Natural killer cell (primary cell): ENCODE data around the gene C17orf114.
A peak's percentile ranks its signal among the peaks of the same experiment; 100 is the strongest.

Source experiments
- ATAC-seq, 3 donors: fragments of 150-1000 bp in 2 of 3; fragments of 200-7000 bp in 1 of 3; cut with Tn5 transposase; 1 replicate in 1 of 3; 2 replicates in 2 of 3; pipeline ENCODE4 v1.10.0; 2021; ENCODE audit warnings: mild to moderate bottlenecking in 2 of 3, moderate library complexity in 2 of 3
- DNase-seq, 2 donors: peaks; one replicate each; pipeline versions ENCODE4 v3.0.0 to v3.0.0-alpha.2; 2013 to 2021; ENCODE audit warnings: mixed read lengths in 1 of 2
- H3K27ac ChIP-seq: one replicate; pipeline ENCODE4 v1.5.1; 2013; ENCODE audit warnings: mild to moderate bottlenecking, low read length
- H3K27me3 ChIP-seq: one replicate; pipeline ENCODE4 v1.6.1; 2013; ENCODE audit warnings: low read length; ENCODE audit not compliant: control insufficient read depth, insufficient read depth
- H3K36me3 ChIP-seq: one replicate; pipeline ENCODE4 v1.6.1; 2013; ENCODE audit warnings: low read length; ENCODE audit not compliant: control insufficient read depth, insufficient read depth
- H3K4me1 ChIP-seq: one replicate; pipeline ENCODE4 v1.6.1; 2013; ENCODE audit warnings: low read length; ENCODE audit not compliant: control insufficient read depth, insufficient read depth
- H3K4me3 ChIP-seq: one replicate; pipeline ENCODE4 v1.5.1; 2013; ENCODE audit warnings: low read length
- H3K9me3 ChIP-seq: one replicate; pipeline ENCODE4 v1.6.1; 2013; ENCODE audit warnings: low read length; ENCODE audit not compliant: control insufficient read depth, insufficient read depth
- H3K27ac Mint-ChIP-seq, 2 donors: one replicate each; pipeline ENCODE4 v1.8.0; 2022; ENCODE audit warnings: mild to moderate bottlenecking in 2 of 2, mixed read lengths in 2 of 2, moderate library complexity in 1 of 2
- H3K27me3 Mint-ChIP-seq, 2 donors: one replicate each; pipeline ENCODE4 v1.8.0; 2022; ENCODE audit warnings: low read depth in 2 of 2, mixed read lengths in 2 of 2
- H3K36me3 Mint-ChIP-seq: one replicate; pipeline ENCODE4 v1.8.0; 2022; ENCODE audit warnings: mixed read lengths
- H3K4me1 Mint-ChIP-seq, 2 donors: one replicate each; pipeline ENCODE4 v1.8.0; 2022; ENCODE audit warnings: mixed read lengths in 2 of 2
- H3K4me3 Mint-ChIP-seq: one replicate; pipeline ENCODE4 v1.8.0; 2022; ENCODE audit warnings: mild to moderate bottlenecking, moderate library complexity, mixed read lengths
- H3K9me3 Mint-ChIP-seq, 2 donors: one replicate each; pipeline ENCODE4 v1.8.0; 2022; ENCODE audit warnings: mixed read lengths in 2 of 2
- WGBS: methylation state at CpG from one replicate; pipeline ENCODE4 v1.1.7; 2013; ENCODE audit warnings: missing lambda C conversion rate; ENCODE audit not compliant: insufficient coverage; 5-methylcytosine and 5-hydroxymethylcytosine counted together
- intact Hi-C: fragments of 100-400 bp; cut with micrococcal nuclease; formaldehyde crosslinking; loops from one replicate; pipeline ENCODE4 v1.14.2; 2022
- TF ChIP-seq, protein P1 (sequence below): fragments of 200-600 bp; IDR thresholded peaks from one replicate; pipeline ENCODE4 v1.8.0; 2022; ENCODE audit warnings: antibody characterized with exemption

C17orf114 gene

DNA sequence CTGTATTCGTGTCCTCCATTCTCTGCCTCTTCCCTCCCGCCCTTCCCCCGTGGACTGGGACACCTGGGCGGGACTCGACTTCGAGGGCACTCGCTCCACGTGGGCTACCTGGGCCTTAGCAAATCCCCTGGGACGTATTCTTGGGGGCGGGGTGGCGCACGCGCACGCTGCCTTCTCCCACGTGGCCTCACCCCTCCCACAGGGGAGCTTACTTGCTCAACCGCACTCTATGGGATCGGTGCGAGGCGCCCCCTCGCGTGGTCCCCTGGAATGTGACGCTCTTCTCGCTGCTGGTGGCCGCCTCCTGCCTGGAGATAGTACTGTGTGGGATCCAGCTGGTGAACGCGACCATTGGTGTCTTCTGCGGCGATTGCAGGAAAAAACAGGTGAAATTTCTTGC is 19.5 kb downstream of the C17orf114 start:
- no peak for ATAC-seq
- 41% methylated on average over 28 of the region's 28 CpGs for WGBS
- no peak overlapping the region for H3K4me3 Mint-ChIP-seq

DNA sequence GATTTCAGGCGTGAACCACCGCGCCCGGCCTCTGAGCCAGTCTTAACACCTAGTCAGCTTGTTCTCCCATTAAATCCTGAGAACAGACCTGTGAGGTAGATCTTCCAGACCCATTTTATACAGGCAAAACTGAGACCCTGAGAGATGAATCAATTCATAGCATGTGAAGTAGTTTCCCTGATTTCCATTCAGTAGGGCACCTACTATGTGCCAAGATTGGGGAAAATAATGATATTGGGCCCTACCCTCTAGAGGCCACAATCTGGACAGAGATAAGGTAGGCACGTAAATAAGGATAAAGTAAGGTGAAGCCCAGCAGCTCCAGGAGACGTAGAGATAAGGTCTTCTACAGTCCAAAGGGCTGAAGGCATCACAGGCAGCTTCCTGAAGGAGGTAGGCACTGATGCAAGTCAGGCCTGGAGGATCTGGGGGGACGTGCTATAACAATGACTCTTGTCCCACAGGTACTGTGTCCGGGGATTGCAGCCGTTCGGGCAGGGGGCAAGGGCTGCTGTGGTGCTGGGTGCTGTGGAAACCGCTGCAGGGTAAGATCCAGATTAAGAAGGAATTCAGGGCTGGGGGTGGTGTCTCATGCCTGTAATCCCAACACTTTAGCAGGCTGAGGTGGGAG is 21.7 kb downstream of the C17orf114 start:
- no peak for ATAC-seq
- 90% methylated on average over 11 of the region's 11 CpGs for WGBS
- H3K36me3 Mint-ChIP-seq, result no peaks in the 10 kb centered on the region

More for the DNA sequence above, 19.5 kb downstream of the C17orf114 start:
- H3K27ac Mint-ChIP-seq, result no peak overlapping the region
- no peaks in the 10 kb centered on the region for H3K36me3 ChIP-seq
- H3K27me3 ChIP-seq, result peaks cover 36% of the 10 kb centered on the region
- H3K4me3 ChIP-seq, result no peak overlapping the region
- TF ChIP-seq, protein P1, sequence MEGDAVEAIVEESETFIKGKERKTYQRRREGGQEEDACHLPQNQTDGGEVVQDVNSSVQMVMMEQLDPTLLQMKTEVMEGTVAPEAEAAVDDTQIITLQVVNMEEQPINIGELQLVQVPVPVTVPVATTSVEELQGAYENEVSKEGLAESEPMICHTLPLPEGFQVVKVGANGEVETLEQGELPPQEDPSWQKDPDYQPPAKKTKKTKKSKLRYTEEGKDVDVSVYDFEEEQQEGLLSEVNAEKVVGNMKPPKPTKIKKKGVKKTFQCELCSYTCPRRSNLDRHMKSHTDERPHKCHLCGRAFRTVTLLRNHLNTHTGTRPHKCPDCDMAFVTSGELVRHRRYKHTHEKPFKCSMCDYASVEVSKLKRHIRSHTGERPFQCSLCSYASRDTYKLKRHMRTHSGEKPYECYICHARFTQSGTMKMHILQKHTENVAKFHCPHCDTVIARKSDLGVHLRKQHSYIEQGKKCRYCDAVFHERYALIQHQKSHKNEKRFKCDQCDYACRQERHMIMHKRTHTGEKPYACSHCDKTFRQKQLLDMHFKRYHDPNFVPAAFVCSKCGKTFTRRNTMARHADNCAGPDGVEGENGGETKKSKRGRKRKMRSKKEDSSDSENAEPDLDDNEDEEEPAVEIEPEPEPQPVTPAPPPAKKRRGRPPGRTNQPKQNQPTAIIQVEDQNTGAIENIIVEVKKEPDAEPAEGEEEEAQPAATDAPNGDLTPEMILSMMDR, result no peak
- no peak overlapping the region for H3K27ac ChIP-seq
- intact Hi-C loops, result no loop called here
- no peaks in the 10 kb centered on the region for H3K36me3 Mint-ChIP-seq
- H3K4me1 ChIP-seq, result peaks cover 15% of the 10 kb centered on the region
- H3K9me3 Mint-ChIP-seq, result no peaks in the 10 kb centered on the region
- H3K4me1 Mint-ChIP-seq, result peaks cover 5% of the 10 kb centered on the region in 2 donors
- H3K27me3 Mint-ChIP-seq, result peaks cover 41 to 47% of the 10 kb centered on the region in 2 donors
- peak in 1 of 2 donors; percentile 24 for DNase-seq
- no peaks in the 10 kb centered on the region for H3K9me3 ChIP-seq

DNA sequence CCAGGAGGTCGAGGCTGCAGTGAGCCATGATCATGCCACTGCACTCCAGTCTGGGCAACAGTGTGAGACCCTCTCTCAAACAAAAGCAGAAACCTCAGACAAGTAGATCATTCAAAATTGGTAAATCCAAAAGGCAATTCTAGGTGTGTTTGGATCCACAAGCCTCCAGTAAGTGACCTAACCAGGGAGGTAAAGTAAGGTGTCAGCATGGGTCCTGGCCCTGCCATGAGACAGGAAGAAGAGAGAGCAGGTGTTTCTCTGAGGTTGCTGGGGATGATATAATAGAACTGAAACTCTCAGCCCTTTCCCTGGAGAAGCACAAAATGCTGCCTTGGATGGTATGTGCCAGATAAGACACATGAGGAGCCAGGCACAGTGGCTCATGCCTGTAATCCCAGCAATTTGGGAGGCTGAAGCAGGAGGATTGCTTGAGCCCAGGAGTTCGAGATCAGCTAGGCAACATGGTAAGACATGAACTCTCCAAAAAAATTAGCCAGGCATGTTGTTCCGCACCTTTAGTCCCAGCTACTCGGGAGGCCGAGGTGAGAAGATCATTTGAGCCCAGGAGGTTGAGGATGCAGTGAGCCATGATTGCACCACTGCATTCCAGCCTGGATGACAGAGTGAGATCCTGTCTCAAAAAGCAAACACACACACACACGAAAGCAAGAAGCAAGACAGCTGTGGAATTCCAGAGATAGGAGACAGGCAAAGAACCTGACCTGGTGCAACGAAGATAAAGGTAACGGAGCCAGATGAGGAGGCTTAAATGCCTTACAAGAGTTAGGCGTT is 24.0 kb downstream of the C17orf114 start:
- Mint-ChIP-seq H3K4me3 (no peak overlapping the region), H3K36me3 (no peaks in the 10 kb centered on the region)

More for the DNA sequence above, 21.7 kb downstream of the C17orf114 start:
- Mint-ChIP-seq H3K9me3 (no peaks in the 10 kb centered on the region), H3K4me3 (no peak overlapping the region), H3K27me3 (peaks cover 26 to 42% of the 10 kb centered on the region in 2 donors), H3K27ac (no peak overlapping the region), H3K4me1 (peaks cover 0 to 5% of the 10 kb centered on the region in 2 donors)
- no peaks in the 10 kb centered on the region for H3K9me3 ChIP-seq
- H3K4me1 ChIP-seq, result peaks cover 5% of the 10 kb centered on the region
- H3K27ac ChIP-seq, result no peak overlapping the region
- H3K36me3 ChIP-seq, result no peaks in the 10 kb centered on the region
- H3K27me3 ChIP-seq, result peaks cover 24% of the 10 kb centered on the region
- intact Hi-C loops, result no loop called here
- TF ChIP-seq, protein P1, result no peak
- H3K4me3 ChIP-seq, result no peak overlapping the region
- no peak for DNase-seq

More for the DNA sequence above, 24.0 kb downstream of the C17orf114 start:
- no peaks in the 10 kb centered on the region for H3K9me3 ChIP-seq
- H3K4me1 Mint-ChIP-seq, result peaks cover 0 to 5% of the 10 kb centered on the region in 2 donors
- peaks cover 14 to 35% of the 10 kb centered on the region in 2 donors for H3K27me3 Mint-ChIP-seq
- WGBS, result 90% methylated on average over 9 of the region's 9 CpGs
- DNase-seq (no peak), ATAC-seq (no peak)
- H3K4me3 ChIP-seq, result no peak overlapping the region
- TF ChIP-seq, protein P1, result no peak
- H3K4me1 ChIP-seq, result no peaks in the 10 kb centered on the region
- H3K36me3 ChIP-seq, result no peaks in the 10 kb centered on the region
- intact Hi-C loops, result no loop called here
- H3K27ac ChIP-seq, result no peak overlapping the region
- no peak overlapping the region for H3K27ac Mint-ChIP-seq
- no peaks in the 10 kb centered on the region for H3K9me3 Mint-ChIP-seq
- peaks cover 8% of the 10 kb centered on the region for H3K27me3 ChIP-seq
